Small intestine (tissue), 16 donors: ENCODE data around the gene SUFU. TPM values are rescaled to one million over a fixed set of nuclear protein-coding genes. Genes with fewer than 3 reads are reported as not detected.
A peak's percentile ranks its signal among the peaks of the same experiment; 100 is the strongest.
"Not testable (repeated sequence)": the region's sequence is repeated elsewhere in the genome, so short reads cannot be mapped to it uniquely, and the experiment has no call there.

Experiments
- DNase-seq, 2 donors: peaks; one replicate each; pipeline versions ENCODE4 v3.0.0 to v3.0.0-alpha.2; 2013
- FAIRE-seq: peaks from 2 replicates; lab custom pipeline; 2012; peaks lifted over from hg19 to GRCh38; lab: Jason Lieb, UNC
- H3K27ac ChIP-seq, 3 donors: one replicate each; pipeline ENCODE4 v1.5.1; 2013; ENCODE audit warnings: low read length in 2 of 3, mild to moderate bottlenecking in 2 of 3, control low read depth in 1 of 3, inconsistent platforms in 1 of 3, low read depth in 1 of 3, moderate library complexity in 1 of 3
- H3K27me3 ChIP-seq, 3 donors: one replicate each; pipeline ENCODE4 v1.6.1; 2013; ENCODE audit warnings: low read length in 3 of 3, inconsistent platforms in 1 of 3; ENCODE audit not compliant: control insufficient read depth in 3 of 3, insufficient read depth in 3 of 3
- H3K36me3 ChIP-seq, 3 donors: one replicate each; pipeline ENCODE4 v1.6.1; 2013; ENCODE audit warnings: low read length in 3 of 3, inconsistent platforms in 1 of 3, low read depth in 1 of 3, mild to moderate bottlenecking in 1 of 3, moderate library complexity in 1 of 3; ENCODE audit not compliant: control insufficient read depth in 3 of 3, insufficient read depth in 2 of 3
- H3K4me1 ChIP-seq, 3 donors: one replicate each; pipeline ENCODE4 v1.6.1; 2013; ENCODE audit warnings: low read length in 2 of 3, inconsistent platforms in 1 of 3, low read depth in 1 of 3, mild to moderate bottlenecking in 1 of 3, moderate library complexity in 1 of 3; ENCODE audit not compliant: control insufficient read depth in 3 of 3, insufficient read depth in 2 of 3
- H3K4me3 ChIP-seq, 3 donors: one replicate each; pipeline ENCODE4 v1.5.1; 2013; ENCODE audit warnings: low read length in 3 of 3, control low read depth in 1 of 3, inconsistent platforms in 1 of 3, low read depth in 1 of 3, mild to moderate bottlenecking in 1 of 3, moderate library complexity in 1 of 3
- H3K9me3 ChIP-seq, 2 donors: one replicate each; pipeline ENCODE4 v1.6.1; 2013; ENCODE audit warnings: low read depth in 1 of 2, low read length in 1 of 2; ENCODE audit not compliant: control insufficient read depth in 2 of 2, insufficient read depth in 1 of 2
- WGBS, 3 donors: extraction: QIAGEN DNeasy Blood & Tissue Kit; methylation state at CpG; one replicate each; pipeline ENCODE4 v1.1.7; 2013; 5-methylcytosine and 5-hydroxymethylcytosine counted together
- long read RNA-seq, 10 donors: transcript quantifications; one replicate each; lab custom pipeline, GENCODE V29; 2026
- polyA plus RNA-seq, 4 donors: library from polyadenylated mRNA; stranded (reverse) in 3 of 4; unstranded in 1 of 4; fragments of 200-250 nt in 3 of 4; fragments of 120-200 nt in 1 of 4; gene quantifications; one replicate each; pipeline versions ENCODE4 v1.2.1 to v1.2.3, GENCODE V29; 2013
- donor health status: healthy with polysubstance abuse.
- donor health status: control.
- donor health status: control.
- donor health status: Bipolar disorder and iron deficiency.
- donor health status: healthy.

SUFU gene
- 10 to 100 TPM in 1 of 4 donors, 1 to 10 TPM in 3; 2.2 to 15.0 (median 4.0) TPM for polyA plus RNA-seq
- long read RNA-seq, donor 1, full-length matches to known transcripts, result 1 of 1 reads
- long read RNA-seq, donor 1, partial matches to known transcripts, result 0 of 1 reads
- long read RNA-seq, donor 1, other reads (novel, unspliced or antisense), result 0 of 1 reads
- long read RNA-seq, donor 2, result 0 reads
- long read RNA-seq, donor 3, full-length matches to known transcripts, result 2 of 2 reads
- long read RNA-seq, donor 3, partial matches to known transcripts, result 0 of 2 reads
- long read RNA-seq, donor 3, other reads (novel, unspliced or antisense), result 0 of 2 reads
- long read RNA-seq, donor 4, result 0 reads
- long read RNA-seq, donor 5, result 0 reads
- long read RNA-seq, donor 6, result 0 reads
- long read RNA-seq, donor 7, result 0 reads
- long read RNA-seq, donor 8, result 0 reads
- long read RNA-seq, donor 9, full-length matches to known transcripts, result 1 of 1 reads
- long read RNA-seq, donor 9, partial matches to known transcripts, result 0 of 1 reads
- long read RNA-seq, donor 9, other reads (novel, unspliced or antisense), result 0 of 1 reads
- long read RNA-seq, donor 10, full-length matches to known transcripts, result 1 of 1 reads
- long read RNA-seq, donor 10, partial matches to known transcripts, result 0 of 1 reads
- long read RNA-seq, donor 10, other reads (novel, unspliced or antisense), result 0 of 1 reads

GRCh38 chr10:102503264-102504178, at the start of gene SUFU:
TSS of gene SUFU (plus strand) at chr10:102503972. CDS start at chr10:102504153, 181 bp downstream.
- FAIRE-seq, result no peak
- H3K27ac ChIP-seq, result peak within 1 kb of the TSS; percentile 36 to 92 (median 81)

GRCh38 chr10:102454662-102455487, 48.9 kb upstream of the SUFU start:
- not testable (repeated sequence) for FAIRE-seq, H3K4me3 ChIP-seq, H3K9me3 ChIP-seq, H3K27me3 ChIP-seq, DNase-seq
- Histone ChIP-seq H3K27ac (peak overlapping the region in 1 of 3 donors; percentile 75), H3K36me3 (peaks cover 0 to 36% (median 0%) of the 10 kb centered on the region in 3 donors), H3K4me1 (peaks cover 0 to 68% (median 0%) of the 10 kb centered on the region in 3 donors)
- 81 to 86% (median 85%) methylated on average over 13 of the region's 13 CpGs for WGBS, 3 donors

More at GRCh38 chr10:102503264-102504178, at the start of gene SUFU:
- H3K4me3 ChIP-seq, result peak within 1 kb of the TSS; percentile 84 to 100 (median 96)
- no peaks in the 10 kb centered on the region for H3K27me3 ChIP-seq
- peak; percentile 99 for DNase-seq
- no peaks in the 10 kb centered on the region for H3K9me3 ChIP-seq
- H3K4me1 ChIP-seq, result peaks cover 0 to 29% (median 0%) of the 10 kb centered on the region in 3 donors
- peaks cover 0 to 18% (median 0%) of the 10 kb centered on the region in 3 donors for H3K36me3 ChIP-seq
- WGBS, 3 donors, result 0 to 1% (median 0%) methylated on average over 36 to 44 of the region's 44 CpGs

- peak in 1 of 2 donors; percentile 81 for DNase-seq
Observed at GRCh38 chr10:102455893-102456471, 47.8 kb upstream of the SUFU start.

GRCh38 chr10:102457591-102458150, 46.1 kb upstream of the SUFU start:
- WGBS, 3 donors, result 86 to 89% (median 87%) methylated on average over 9 of the region's 9 CpGs
- DNase-seq, result no peak
- Histone ChIP-seq H3K9me3 (no peaks in the 10 kb centered on the region), H3K27me3 (no peaks in the 10 kb centered on the region), H3K27ac (no peak overlapping the region), H3K4me1 (peaks cover 3 to 71% (median 7%) of the 10 kb centered on the region in 3 donors), H3K4me3 (no peak overlapping the region), H3K36me3 (peaks cover 0 to 19% (median 0%) of the 10 kb centered on the region in 3 donors)
- no peak for FAIRE-seq

More at GRCh38 chr10:102455893-102456471, 47.8 kb upstream of the SUFU start:
- H3K27ac ChIP-seq, result peak overlapping the region in 1 of 3 donors; percentile 75
- H3K36me3 ChIP-seq, result peaks cover 0 to 36% (median 0%) of the 10 kb centered on the region in 3 donors
- H3K27me3 ChIP-seq, result no peaks in the 10 kb centered on the region
- H3K4me1 ChIP-seq, result peaks cover 0 to 68% (median 0%) of the 10 kb centered on the region in 3 donors
- no peaks in the 10 kb centered on the region for H3K9me3 ChIP-seq
- H3K4me3 ChIP-seq, result no peak overlapping the region
- no peak for FAIRE-seq
- WGBS, 3 donors, result 81 to 84% (median 84%) methylated on average over 7 of the region's 7 CpGs

- peaks cover 0 to 9% (median 0%) of the 10 kb centered on the region in 3 donors for H3K36me3 ChIP-seq
- H3K27me3 ChIP-seq, result no peaks in the 10 kb centered on the region
- peaks cover 3 to 71% (median 7%) of the 10 kb centered on the region in 3 donors for H3K4me1 ChIP-seq
- FAIRE-seq, result no peak
- no peaks in the 10 kb centered on the region for H3K9me3 ChIP-seq
- 57 to 70% (median 66%) methylated on average over 4 of the region's 4 CpGs for WGBS, 3 donors
- DNase-seq, result peak in 1 of 2 donors; percentile 75
- no peak overlapping the region for H3K4me3 ChIP-seq
- peak overlapping the region in 1 of 3 donors; percentile 77 for H3K27ac ChIP-seq
Observed at GRCh38 chr10:102458656-102459055, 45.1 kb upstream of the SUFU start.

GRCh38 chr10:102460836-102461186, 43.0 kb upstream of the SUFU start:
- Histone ChIP-seq H3K27ac (peak overlapping the region in 1 of 3 donors; percentile 27), H3K4me3 (peak overlapping the region in 2 of 3 donors; percentile 46 to 47), H3K4me1 (peaks cover 3 to 56% (median 7%) of the 10 kb centered on the region in 3 donors), H3K27me3 (no peaks in the 10 kb centered on the region), H3K9me3 (no peaks in the 10 kb centered on the region), H3K36me3 (peaks cover 0 to 4% (median 0%) of the 10 kb centered on the region in 3 donors)
- WGBS, 3 donors, result 12 to 26% (median 16%) methylated on average over 8 of the region's 8 CpGs
- FAIRE-seq (no peak), DNase-seq (no peak)
